Prostate gland (tissue), 2 donors: ENCODE results near the gene ETNK1. TPM values are rescaled to one million over a fixed set of nuclear protein-coding genes. Genes with fewer than 3 reads are reported as not detected.
"Not testable (repeated sequence)": the region's sequence is repeated elsewhere in the genome, so short reads cannot be mapped to it uniquely, and the experiment has no call there.

Experiments
- DNase-seq: peaks from one replicate; pipeline ENCODE4 v3.0.0-alpha.2; 2019; ENCODE audit warnings: low spot score
- H3K27ac ChIP-seq, 2 donors: fragments of 200-600 bp; sonication (generic); 2 replicates each; pipeline ENCODE4 v1.5.1; 2017 to 2019
- H3K27me3 ChIP-seq: fragments of 200-600 bp; sonication (generic); replicated peaks from 2 replicates; pipeline ENCODE4 v1.5.1; 2019; ENCODE audit not compliant: insufficient read depth
- H3K36me3 ChIP-seq, 2 donors: fragments of 200-600 bp; sonication (generic); 1 replicate in 1 of 2; 2 replicates in 1 of 2; pipeline versions ENCODE4 v1.5.1 to v1.8.1; 2017 to 2019
- H3K4me1 ChIP-seq: fragments of 200-600 bp; sonication (generic); replicated peaks from 2 replicates; pipeline ENCODE4 v1.5.1; 2019
- H3K4me3 ChIP-seq, 2 donors: fragments of 200-600 bp; sonication (generic); 2 replicates each; pipeline ENCODE4 v1.5.1; 2017 to 2019
- H3K9me3 ChIP-seq: fragments of 200-600 bp; sonication (generic); 2 replicates; pipeline ENCODE4 v1.5.1; 2017
- CTCF ChIP-seq, 4 experiments: fragments of 200-600 bp in 2 of 4; fragments of 450-650 bp in 2 of 4; sonication (generic) in 2 of 4; IDR thresholded peaks; 1 replicate in 3 of 4; 2 replicates in 1 of 4; pipeline ENCODE4 v1.5.1; 2016 to 2019; ENCODE audit warnings: antibody characterized with exemption in 4 of 4, mild to moderate bottlenecking in 2 of 4, moderate library complexity in 2 of 4
- POLR2A ChIP-seq: fragments of 450-650 bp; IDR thresholded peaks from one replicate; pipeline ENCODE4 v1.6.1; 2016; ENCODE audit warnings: antibody characterized with exemption, mild to moderate bottlenecking
- POLR2AphosphoS5 ChIP-seq: sonication (generic); formaldehyde crosslinking; IDR thresholded peaks from one replicate; pipeline ENCODE4 v1.6.1; 2017; ENCODE audit warnings: antibody characterized with exemption
- WGBS: methylation state at CpG from one replicate; pipeline ENCODE4 v1.1.5; 2018; 5-methylcytosine and 5-hydroxymethylcytosine counted together
- intact Hi-C: fragments of 100-400 bp; cut with DNase I; formaldehyde crosslinking; loops from one replicate; pipeline ENCODE4 v1.14.2; 2022
- total RNA-seq, 2 donors: library from RNA; depleted of rRNA; stranded (reverse); fragments of >200 nt; gene quantifications; one replicate each; pipeline ENCODE4 v1.1.0, GENCODE V29; 2016

ETNK1 gene
- total RNA-seq, 2 donors from 2014 or later: 48.0 to 64.2 TPM

GRCh38 chr12:22687361-22688076 is 62.5 kb downstream of the ETNK1 start:
- no peaks in the 10 kb centered on the region for H3K9me3 ChIP-seq
- TF ChIP-seq CTCF (IDR thresholded peaks at IDR 0.05) (no peak), POLR2A (no peak)
- no peak overlapping the region for H3K4me3 ChIP-seq
- no peak for DNase-seq
- H3K27me3 ChIP-seq: no peaks in the 10 kb centered on the region
- H3K4me1 ChIP-seq: no peaks in the 10 kb centered on the region
- no peak overlapping the region for H3K27ac ChIP-seq
- intact Hi-C loops: no loop called here
- no peaks in the 10 kb centered on the region for H3K36me3 ChIP-seq
- WGBS: 89% methylated on average over 5 of the region's 5 CpGs

DNA sequence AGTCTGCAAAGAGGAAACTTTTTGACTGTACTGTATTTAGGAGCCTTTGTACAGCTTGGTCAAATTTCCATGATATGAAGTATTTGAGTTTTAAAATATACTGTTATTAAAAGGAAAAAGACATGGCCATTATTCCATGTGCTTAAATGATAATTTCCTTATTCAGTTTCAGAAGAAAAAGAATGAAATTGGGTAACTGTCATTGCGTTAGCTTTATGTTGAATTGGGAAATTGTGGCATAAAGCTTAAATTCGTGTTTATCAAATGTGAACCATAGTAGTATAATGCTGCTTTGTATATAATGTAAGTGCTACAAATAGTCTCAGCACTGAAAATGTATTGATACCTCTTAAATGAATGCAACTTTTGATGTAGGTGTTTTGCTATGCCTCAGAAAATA is 64.9 kb downstream of the ETNK1 start:
- Histone ChIP-seq H3K36me3 (no peaks in the 10 kb centered on the region), H3K27me3 (no peaks in the 10 kb centered on the region), H3K4me1 (no peaks in the 10 kb centered on the region), H3K9me3 (no peaks in the 10 kb centered on the region), H3K27ac (no peak overlapping the region), H3K4me3 (no peak overlapping the region)
- intact Hi-C loops: no loop called here
- WGBS: 95% methylated on average over 2 of the region's 2 CpGs
- TF ChIP-seq POLR2A (no peak), CTCF (IDR thresholded peaks at IDR 0.05) (no peak), POLR2AphosphoS5 (no peak)
- no peak for DNase-seq

- H3K27me3 ChIP-seq: no peaks in the 10 kb centered on the region
- intact Hi-C loops: no loop called here
- no peaks in the 10 kb centered on the region for H3K9me3 ChIP-seq
- no peak overlapping the region for H3K4me3 ChIP-seq
- 87% methylated on average over 2 of the region's 2 CpGs for WGBS
- H3K36me3 ChIP-seq: no peaks in the 10 kb centered on the region
- H3K4me1 ChIP-seq: no peaks in the 10 kb centered on the region
- no peak for TF ChIP-seq POLR2AphosphoS5
- no peak for TF ChIP-seq POLR2A
- no peak for TF ChIP-seq CTCF (IDR thresholded peaks at IDR 0.05)
- no peak for DNase-seq
- no peak overlapping the region for H3K27ac ChIP-seq
Measured at GRCh38 chr12:22691319-22691718, 66.3 kb downstream of the ETNK1 start.

- intact Hi-C loops, H3K27ac ChIP-seq, H3K36me3 ChIP-seq, H3K27me3 ChIP-seq, H3K9me3 ChIP-seq, DNase-seq, H3K4me1 ChIP-seq, H3K4me3 ChIP-seq: not testable (repeated sequence)
- 81% methylated on average over 1 of the region's 1 CpG for WGBS
Measured at GRCh38 chr12:22692467-22692866, 67.5 kb downstream of the ETNK1 start.

- no peak overlapping the region for H3K4me3 ChIP-seq
- H3K36me3 ChIP-seq: no peaks in the 10 kb centered on the region
- WGBS: 99% methylated on average over 33 of the region's 38 CpGs
- no peaks in the 10 kb centered on the region for H3K9me3 ChIP-seq
- no peaks in the 10 kb centered on the region for H3K27me3 ChIP-seq
- no peak for DNase-seq
- TF ChIP-seq POLR2AphosphoS5 (no peak), CTCF (IDR thresholded peaks at IDR 0.05) (no peak), POLR2A (no peak)
- H3K27ac ChIP-seq: no peak overlapping the region
- intact Hi-C loops: no loop called here
- no peaks in the 10 kb centered on the region for H3K4me1 ChIP-seq
Measured at GRCh38 chr12:22692964-22693555, 68.1 kb downstream of the ETNK1 start.
